Ishikawa (cell line): ENCODE results near the gene TECPR2.

Experiments used
- EP300 ChIP-seq: IDR thresholded peaks from 2 replicates; pipeline ENCODE4 v1.6.1; 2012; ENCODE audit warnings: borderline replicate concordance
- MAX ChIP-seq: IDR thresholded peaks from 2 replicates; pipeline ENCODE4 v1.6.1; 2012
- NFIC ChIP-seq: IDR thresholded peaks from 2 replicates; pipeline ENCODE4 v1.6.1; 2012
- RAD21 ChIP-seq: IDR thresholded peaks from 2 replicates; pipeline ENCODE4 v1.6.1; 2012; ENCODE audit warnings: low read depth
- TAF1 ChIP-seq: IDR thresholded peaks from 2 replicates; pipeline ENCODE4 v1.6.1; 2012; ENCODE audit warnings: low read depth, mild to moderate bottlenecking
- TEAD4 ChIP-seq: IDR thresholded peaks from 2 replicates; pipeline ENCODE4 v1.6.1; 2012
- USF1 ChIP-seq: IDR thresholded peaks from 2 replicates; pipeline ENCODE4 v1.6.1; 2012
- YY1 ChIP-seq: IDR thresholded peaks from 2 replicates; pipeline ENCODE4 v1.6.1; 2012; ENCODE audit warnings: low read depth
- ZBTB7A ChIP-seq: IDR thresholded peaks from 2 replicates; pipeline ENCODE4 v1.6.1; 2012; ENCODE audit warnings: low read depth
- TF ChIP-seq, protein P1 (sequence below): IDR thresholded peaks from 2 replicates; pipeline ENCODE4 v1.6.1; 2012; ENCODE audit warnings: low read depth, mild to moderate bottlenecking

- TF ChIP-seq RAD21: no peak
- no peak for TF ChIP-seq TAF1
- no peak for TF ChIP-seq EP300
- no peak for TF ChIP-seq YY1
- no peak for TF ChIP-seq TEAD4
- no peak for TF ChIP-seq USF1
- no peak for TF ChIP-seq ZBTB7A
- TF ChIP-seq, protein P1, sequence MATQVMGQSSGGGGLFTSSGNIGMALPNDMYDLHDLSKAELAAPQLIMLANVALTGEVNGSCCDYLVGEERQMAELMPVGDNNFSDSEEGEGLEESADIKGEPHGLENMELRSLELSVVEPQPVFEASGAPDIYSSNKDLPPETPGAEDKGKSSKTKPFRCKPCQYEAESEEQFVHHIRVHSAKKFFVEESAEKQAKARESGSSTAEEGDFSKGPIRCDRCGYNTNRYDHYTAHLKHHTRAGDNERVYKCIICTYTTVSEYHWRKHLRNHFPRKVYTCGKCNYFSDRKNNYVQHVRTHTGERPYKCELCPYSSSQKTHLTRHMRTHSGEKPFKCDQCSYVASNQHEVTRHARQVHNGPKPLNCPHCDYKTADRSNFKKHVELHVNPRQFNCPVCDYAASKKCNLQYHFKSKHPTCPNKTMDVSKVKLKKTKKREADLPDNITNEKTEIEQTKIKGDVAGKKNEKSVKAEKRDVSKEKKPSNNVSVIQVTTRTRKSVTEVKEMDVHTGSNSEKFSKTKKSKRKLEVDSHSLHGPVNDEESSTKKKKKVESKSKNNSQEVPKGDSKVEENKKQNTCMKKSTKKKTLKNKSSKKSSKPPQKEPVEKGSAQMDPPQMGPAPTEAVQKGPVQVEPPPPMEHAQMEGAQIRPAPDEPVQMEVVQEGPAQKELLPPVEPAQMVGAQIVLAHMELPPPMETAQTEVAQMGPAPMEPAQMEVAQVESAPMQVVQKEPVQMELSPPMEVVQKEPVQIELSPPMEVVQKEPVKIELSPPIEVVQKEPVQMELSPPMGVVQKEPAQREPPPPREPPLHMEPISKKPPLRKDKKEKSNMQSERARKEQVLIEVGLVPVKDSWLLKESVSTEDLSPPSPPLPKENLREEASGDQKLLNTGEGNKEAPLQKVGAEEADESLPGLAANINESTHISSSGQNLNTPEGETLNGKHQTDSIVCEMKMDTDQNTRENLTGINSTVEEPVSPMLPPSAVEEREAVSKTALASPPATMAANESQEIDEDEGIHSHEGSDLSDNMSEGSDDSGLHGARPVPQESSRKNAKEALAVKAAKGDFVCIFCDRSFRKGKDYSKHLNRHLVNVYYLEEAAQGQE: no peak
- no peak for TF ChIP-seq NFIC
- no peak for TF ChIP-seq MAX
Observed at GRCh38 chr14:102486513-102487203, 123.9 kb downstream of the TECPR2 start.
